Cardiac muscle cell (in vitro differentiated cells and primary cell): ENCODE measurements around the gene USF2. TPM values are rescaled to one million over a fixed set of nuclear protein-coding genes. Genes with fewer than 3 reads are reported as not detected.

Experiments
- DNase-seq, 2 donors: peaks; one replicate each; pipeline versions ENCODE4 v3.0.0 to v3.0.0-alpha.2; 2010 to 2017; ENCODE audit warnings: low read depth in 1 of 2, low spot score in 1 of 2
- H3K27ac ChIP-seq: fragments of 200-600 bp; sonication (generic); 2 replicates; pipeline ENCODE4 v1.5.1; 2016
- H3K27me3 ChIP-seq: fragments of 200-600 bp; sonication (generic); 2 replicates; pipeline ENCODE4 v1.6.0; 2016; ENCODE audit warnings: control low read depth
- H3K36me3 ChIP-seq: fragments of 200-600 bp; sonication (generic); 2 replicates; pipeline ENCODE4 v1.5.1; 2016; ENCODE audit warnings: control low read depth
- H3K4me1 ChIP-seq: fragments of 200-600 bp; sonication (generic); 2 replicates; pipeline ENCODE4 v1.8.1; 2017; ENCODE audit warnings: low read depth, mild to moderate bottlenecking, mixed run types
- H3K4me3 ChIP-seq: fragments of 200-600 bp; sonication (generic); 2 replicates; pipeline ENCODE4 v1.5.1; 2016; ENCODE audit warnings: mild to moderate bottlenecking
- H3K9me3 ChIP-seq: fragments of 200-600 bp; sonication (generic); 2 replicates; pipeline ENCODE4 v1.5.1; 2017; ENCODE audit warnings: low read depth, mild to moderate bottlenecking, control low read depth
- polyA plus RNA-seq: library from polyadenylated mRNA; unstranded; fragments of >200 nt; fragmentation: Nextera tagmentation; extraction: Ambion mirVana; gene quantifications from 2 replicates; pipeline ENCODE4 v1.2.1, GENCODE V29; 2016
- total RNA-seq: library from RNA; depleted of rRNA; stranded (reverse); fragments of >200 nt; gene quantifications from 2 replicates; pipeline ENCODE4 v1.2.3, GENCODE V29; 2016
- TF ChIP-seq, protein P1 (sequence below): IDR thresholded peaks from 2 replicates; pipeline ENCODE4 v1.5.1; 2012; ENCODE audit warnings: low read depth, mild to moderate bottlenecking, low read length

Gene USF2
- total and polyA plus RNA-seq, 2 experiments from 2014 or later: 31.7 to 235 TPM

DNA sequence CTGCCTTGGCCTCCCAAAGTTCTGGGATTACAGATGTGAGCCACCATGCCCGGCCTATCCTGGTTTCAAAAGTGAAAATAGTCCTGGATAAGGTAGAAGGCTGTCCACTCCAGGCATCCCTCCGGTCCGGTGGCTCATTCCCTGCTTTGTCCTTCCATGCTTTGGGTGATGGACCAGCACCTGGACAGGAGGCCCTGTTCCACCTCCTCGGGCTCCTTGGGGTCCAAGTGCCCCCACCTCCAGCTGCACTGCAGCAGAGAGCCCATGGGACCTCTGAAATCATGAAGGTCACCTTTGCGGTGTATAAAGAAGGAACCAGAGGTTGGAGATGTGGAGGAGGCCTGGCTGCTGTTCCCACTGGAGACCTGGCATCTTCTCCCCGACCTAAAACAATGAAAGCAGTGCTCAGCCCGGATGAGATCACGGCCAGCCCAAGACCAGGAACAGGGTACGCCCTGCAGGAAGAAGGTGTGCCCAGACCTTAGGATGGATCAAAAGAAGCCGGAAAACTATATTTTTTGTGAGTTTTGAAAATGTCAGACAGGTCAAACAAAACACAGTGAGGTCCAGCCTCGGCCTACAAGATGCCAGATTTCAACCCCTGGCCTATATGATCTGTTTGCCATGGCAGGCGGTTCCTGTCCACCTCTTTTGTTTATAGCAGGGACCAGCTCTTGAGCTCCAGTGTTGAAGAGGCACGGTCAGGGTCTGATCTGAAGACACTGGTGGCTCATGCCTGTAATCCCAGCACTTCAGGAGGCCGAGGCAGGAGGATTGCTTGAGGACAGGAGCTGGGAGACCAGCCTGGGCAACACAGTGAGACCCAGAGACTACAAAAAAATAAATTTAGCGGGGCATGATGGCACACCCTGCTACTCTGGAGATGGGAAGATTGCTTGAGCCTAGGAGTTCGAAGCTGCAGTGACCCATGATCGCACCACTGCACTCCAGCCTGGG lies 14.1 kb upstream of the USF2 start:
- no peaks in the 10 kb centered on the region for H3K4me1 ChIP-seq
- no peaks in the 10 kb centered on the region for H3K9me3 ChIP-seq
- TF ChIP-seq, protein P1, sequence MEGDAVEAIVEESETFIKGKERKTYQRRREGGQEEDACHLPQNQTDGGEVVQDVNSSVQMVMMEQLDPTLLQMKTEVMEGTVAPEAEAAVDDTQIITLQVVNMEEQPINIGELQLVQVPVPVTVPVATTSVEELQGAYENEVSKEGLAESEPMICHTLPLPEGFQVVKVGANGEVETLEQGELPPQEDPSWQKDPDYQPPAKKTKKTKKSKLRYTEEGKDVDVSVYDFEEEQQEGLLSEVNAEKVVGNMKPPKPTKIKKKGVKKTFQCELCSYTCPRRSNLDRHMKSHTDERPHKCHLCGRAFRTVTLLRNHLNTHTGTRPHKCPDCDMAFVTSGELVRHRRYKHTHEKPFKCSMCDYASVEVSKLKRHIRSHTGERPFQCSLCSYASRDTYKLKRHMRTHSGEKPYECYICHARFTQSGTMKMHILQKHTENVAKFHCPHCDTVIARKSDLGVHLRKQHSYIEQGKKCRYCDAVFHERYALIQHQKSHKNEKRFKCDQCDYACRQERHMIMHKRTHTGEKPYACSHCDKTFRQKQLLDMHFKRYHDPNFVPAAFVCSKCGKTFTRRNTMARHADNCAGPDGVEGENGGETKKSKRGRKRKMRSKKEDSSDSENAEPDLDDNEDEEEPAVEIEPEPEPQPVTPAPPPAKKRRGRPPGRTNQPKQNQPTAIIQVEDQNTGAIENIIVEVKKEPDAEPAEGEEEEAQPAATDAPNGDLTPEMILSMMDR: no peak
- H3K4me3 ChIP-seq: no peak overlapping the region
- H3K27ac ChIP-seq: no peak overlapping the region
- peaks cover 7% of the 10 kb centered on the region for H3K36me3 ChIP-seq
- no peak for DNase-seq
- no peaks in the 10 kb centered on the region for H3K27me3 ChIP-seq

GRCh38 chr19:35256566-35256965 lies 12.2 kb upstream of the USF2 start:
- Histone ChIP-seq H3K4me3 (no peak overlapping the region), H3K36me3 (no peaks in the 10 kb centered on the region), H3K27me3 (no peaks in the 10 kb centered on the region), H3K9me3 (no peaks in the 10 kb centered on the region), H3K27ac (no peak overlapping the region), H3K4me1 (no peaks in the 10 kb centered on the region)
- TF ChIP-seq, protein P1: no peak
- DNase-seq: no peak

- no peak overlapping the region for H3K27ac ChIP-seq
- no peak for DNase-seq
- no peaks in the 10 kb centered on the region for H3K9me3 ChIP-seq
- no peaks in the 10 kb centered on the region for H3K36me3 ChIP-seq
- H3K4me3 ChIP-seq: no peak overlapping the region
- TF ChIP-seq, protein P1: no peak
- no peaks in the 10 kb centered on the region for H3K4me1 ChIP-seq
- H3K27me3 ChIP-seq: no peaks in the 10 kb centered on the region
Observed at GRCh38 chr19:35257113-35257461, 11.7 kb upstream of the USF2 start.

GRCh38 chr19:35260694-35261304 lies 8.0 kb upstream of the USF2 start:
- TF ChIP-seq, protein P1: no peak
- Histone ChIP-seq H3K4me3 (no peak overlapping the region), H3K27ac (no peak overlapping the region), H3K27me3 (no peaks in the 10 kb centered on the region), H3K36me3 (no peaks in the 10 kb centered on the region), H3K9me3 (no peaks in the 10 kb centered on the region), H3K4me1 (no peaks in the 10 kb centered on the region)
- no peak for DNase-seq

GRCh38 chr19:35261356-35262100 lies 7.2 kb upstream of the USF2 start:
- TF ChIP-seq, protein P1: no peak
- H3K4me3 ChIP-seq: no peak overlapping the region
- no peaks in the 10 kb centered on the region for H3K4me1 ChIP-seq
- H3K9me3 ChIP-seq: no peaks in the 10 kb centered on the region
- H3K36me3 ChIP-seq: no peaks in the 10 kb centered on the region
- no peaks in the 10 kb centered on the region for H3K27me3 ChIP-seq
- no peak for DNase-seq
- H3K27ac ChIP-seq: peak overlapping the region; percentile 17
